Activated B cell treated with CpG ODN at 0.5 μM for 24 hours (primary cell): ENCODE data around the gene CCDC90B. TPM values are rescaled to one million over a fixed set of nuclear protein-coding genes. Genes with fewer than 3 reads are reported as not detected.
A peak's percentile ranks its signal among the peaks of the same experiment; 100 is the strongest.

Experiments used
- ATAC-seq: fragments of 200-7000 bp; cut with Tn5 transposase; one replicate; pipeline ENCODE4 v1.10.0; 2021; ENCODE audit warnings: low read depth, mild to moderate bottlenecking, moderate library complexity
- CTCF ChIA-PET: fragments of 350-600 bp; sonication (Branson Sonifier 250); formaldehyde crosslinking; loops from one replicate; lab custom pipeline; 2021; ENCODE audit warnings: antibody characterized with exemption; lab: Charles Lee
- POLR2A ChIA-PET: fragments of 350-600 bp; sonication (Branson Sonifier 250); formaldehyde crosslinking; loops from one replicate; lab custom pipeline; 2021; ENCODE audit warnings: antibody characterized with exemption; lab: Charles Lee
- DNase-seq: peaks from one replicate; pipeline ENCODE4 v3.0.0; 2022
- H3K27ac Mint-ChIP-seq: one replicate; pipeline ENCODE4 v1.8.0; 2020; ENCODE audit warnings: mixed read lengths
- H3K27me3 Mint-ChIP-seq: one replicate; pipeline ENCODE4 v1.8.0; 2021; ENCODE audit warnings: mixed read lengths
- H3K36me3 Mint-ChIP-seq: one replicate; pipeline ENCODE4 v1.8.0; 2021; ENCODE audit warnings: low read depth, mixed read lengths
- H3K4me1 Mint-ChIP-seq: one replicate; pipeline ENCODE4 v1.8.0; 2021; ENCODE audit warnings: mixed read lengths
- H3K4me3 Mint-ChIP-seq: one replicate; pipeline ENCODE4 v1.8.0; 2020; ENCODE audit warnings: mild to moderate bottlenecking, mixed read lengths
- H3K9me3 Mint-ChIP-seq: one replicate; pipeline ENCODE4 v1.8.0; 2020; ENCODE audit warnings: mixed read lengths
- intact Hi-C: fragments of 100-400 bp; cut with micrococcal nuclease; formaldehyde crosslinking; loops from one replicate; pipeline ENCODE4 v1.15.1; 2024
- total RNA-seq: library from RNA; stranded (reverse); gene quantifications from 2 replicates; pipeline ENCODE4 v1.2.3, GENCODE V29; 2022
- TF ChIP-seq, protein P1 (sequence below): fragments of 200-600 bp; IDR thresholded peaks from one replicate; pipeline ENCODE4 v1.8.0; 2022; ENCODE audit warnings: antibody characterized with exemption, mild to moderate bottlenecking

CCDC90B gene
- total RNA-seq, 1 donor from 2014 or later = 29.2 TPM

DNA sequence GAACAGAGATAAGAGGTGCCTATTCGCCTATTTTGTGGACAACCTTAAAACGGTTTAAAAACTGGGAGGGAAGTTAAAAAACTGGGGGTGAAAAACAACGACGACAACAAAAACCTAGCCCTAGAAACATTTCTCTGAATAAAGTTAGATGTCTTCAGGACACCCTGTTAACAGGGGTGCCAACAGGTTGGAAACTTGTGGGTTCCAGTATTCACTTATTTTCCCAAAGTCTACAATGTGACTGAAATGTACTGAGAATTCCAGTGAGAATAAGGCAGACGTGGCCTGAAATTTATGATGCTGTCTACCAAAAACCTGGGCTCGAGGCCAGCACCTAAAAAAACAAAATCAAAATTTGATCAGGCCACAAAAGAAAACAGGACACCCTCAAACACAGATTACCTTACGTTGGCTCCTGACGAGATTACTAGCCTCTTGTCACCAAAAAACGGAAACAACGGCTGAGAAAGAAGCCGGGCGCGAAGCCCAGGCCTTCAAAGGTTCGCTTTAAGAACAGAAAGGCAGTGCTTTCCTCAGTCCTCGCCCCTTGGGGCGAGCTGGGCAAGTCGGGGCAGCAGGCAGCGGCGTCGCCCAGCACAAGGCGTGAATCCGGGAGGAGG is 906 bp downstream of the CCDC90B start:
- Mint-ChIP-seq H3K4me3 (peak overlapping the region; percentile 99), H3K9me3 (no peaks in the 10 kb centered on the region), H3K36me3 (peaks cover 22% of the 10 kb centered on the region), H3K27me3 (no peaks in the 10 kb centered on the region), H3K4me1 (peaks cover 65% of the 10 kb centered on the region), H3K27ac (peak overlapping the region; percentile 100)
- peak; percentile 38 for ATAC-seq
- intact Hi-C loops = no loop called here
- no peak for DNase-seq
- ChIA-PET POLR2A (interaction anchor here (0.9 to 2.6 kb wide), 13 partner anchors 9 to 440 kb away, joined by 3 to 31 read pairs (median 5); partner anchors contain the start of genes ANKRD42, DDIAS, PCF11 and PRCP), CTCF (interaction anchor here (1.1 to 3.9 kb wide), 2 partner anchors 7 to 439 kb away, joined by 3 to 12 read pairs; no protein-coding TSS in a partner anchor)
- TF ChIP-seq, protein P1, sequence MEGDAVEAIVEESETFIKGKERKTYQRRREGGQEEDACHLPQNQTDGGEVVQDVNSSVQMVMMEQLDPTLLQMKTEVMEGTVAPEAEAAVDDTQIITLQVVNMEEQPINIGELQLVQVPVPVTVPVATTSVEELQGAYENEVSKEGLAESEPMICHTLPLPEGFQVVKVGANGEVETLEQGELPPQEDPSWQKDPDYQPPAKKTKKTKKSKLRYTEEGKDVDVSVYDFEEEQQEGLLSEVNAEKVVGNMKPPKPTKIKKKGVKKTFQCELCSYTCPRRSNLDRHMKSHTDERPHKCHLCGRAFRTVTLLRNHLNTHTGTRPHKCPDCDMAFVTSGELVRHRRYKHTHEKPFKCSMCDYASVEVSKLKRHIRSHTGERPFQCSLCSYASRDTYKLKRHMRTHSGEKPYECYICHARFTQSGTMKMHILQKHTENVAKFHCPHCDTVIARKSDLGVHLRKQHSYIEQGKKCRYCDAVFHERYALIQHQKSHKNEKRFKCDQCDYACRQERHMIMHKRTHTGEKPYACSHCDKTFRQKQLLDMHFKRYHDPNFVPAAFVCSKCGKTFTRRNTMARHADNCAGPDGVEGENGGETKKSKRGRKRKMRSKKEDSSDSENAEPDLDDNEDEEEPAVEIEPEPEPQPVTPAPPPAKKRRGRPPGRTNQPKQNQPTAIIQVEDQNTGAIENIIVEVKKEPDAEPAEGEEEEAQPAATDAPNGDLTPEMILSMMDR = no peak

GRCh38 chr11:83284501-83285150 is 1.5 kb downstream of the CCDC90B start:
- Mint-ChIP-seq H3K27me3 (no peaks in the 10 kb centered on the region), H3K9me3 (no peaks in the 10 kb centered on the region), H3K36me3 (peaks cover 27% of the 10 kb centered on the region), H3K4me3 (peak overlapping the region; percentile 99), H3K4me1 (peaks cover 62% of the 10 kb centered on the region), H3K27ac (peak overlapping the region; percentile 100)
- ATAC-seq (no peak), DNase-seq (no peak)
- intact Hi-C loops = no loop called here
- ChIA-PET CTCF (interaction anchor here (1.1 to 3.9 kb wide), 2 partner anchors 8 to 35 kb away, joined by 6 to 12 read pairs; no protein-coding TSS in a partner anchor), POLR2A (interaction anchor here (2.6 kb wide), 1 partner anchor 384 kb away, joined by 31 read pairs; the partner anchor contains the start of genes DDIAS and PRCP)
- TF ChIP-seq, protein P1 = no peak

DNA sequence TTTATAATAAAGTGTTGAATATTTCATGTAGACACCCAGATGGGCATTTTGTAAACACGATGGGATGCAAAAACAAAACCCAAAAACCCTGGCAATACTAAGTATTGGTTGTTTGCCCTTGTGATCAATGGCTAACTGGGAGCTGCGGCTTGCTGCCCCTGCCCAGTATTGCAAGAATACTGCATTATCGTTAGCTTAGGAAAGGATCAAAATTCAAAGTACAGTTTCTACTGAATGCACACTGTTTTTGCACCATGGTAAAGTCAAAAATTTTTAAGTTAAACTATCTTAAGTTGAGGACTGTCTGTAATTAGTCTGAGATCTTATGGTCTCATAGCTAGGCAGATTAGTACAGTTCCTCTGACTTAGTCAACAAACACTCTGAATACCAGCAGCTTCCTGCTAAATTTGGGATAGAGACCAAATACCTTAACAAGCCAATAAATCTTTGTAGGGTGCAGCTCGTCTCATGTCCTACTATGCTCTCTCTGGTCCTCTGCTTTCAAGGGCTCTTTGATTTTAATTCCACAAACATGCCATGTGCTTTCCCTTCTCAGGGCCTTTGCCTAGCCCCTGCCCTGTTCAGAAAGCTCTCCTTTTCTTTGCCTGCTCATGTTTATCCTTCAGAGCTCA is 4.0 kb downstream of the CCDC90B start:
- H3K4me3 Mint-ChIP-seq = no peak overlapping the region
- ATAC-seq (no peak), DNase-seq (no peak)
- no peaks in the 10 kb centered on the region for H3K27me3 Mint-ChIP-seq
- H3K9me3 Mint-ChIP-seq = no peaks in the 10 kb centered on the region
- H3K36me3 Mint-ChIP-seq = peaks cover 39% of the 10 kb centered on the region
- CTCF ChIA-PET = interaction anchor here (0.8 to 3.9 kb wide), 2 partner anchors 10 to 413 kb away, joined by 3 to 12 read pairs; no protein-coding TSS in a partner anchor
- TF ChIP-seq, protein P1 = no peak
- peaks cover 49% of the 10 kb centered on the region for H3K4me1 Mint-ChIP-seq
- H3K27ac Mint-ChIP-seq = no peak overlapping the region
- intact Hi-C loops = no loop called here
- POLR2A ChIA-PET = no interaction called here

- POLR2A ChIA-PET = no interaction called here
- Mint-ChIP-seq H3K9me3 (no peaks in the 10 kb centered on the region), H3K4me3 (no peak overlapping the region), H3K27ac (no peak overlapping the region), H3K27me3 (no peaks in the 10 kb centered on the region), H3K36me3 (peaks cover 45% of the 10 kb centered on the region), H3K4me1 (peaks cover 37% of the 10 kb centered on the region)
- no peak for DNase-seq
- TF ChIP-seq, protein P1 = no peak
- CTCF ChIA-PET = no interaction called here
- intact Hi-C loops = no loop called here
- ATAC-seq = no peak
Observed at GRCh38 chr11:83280256-83280655, 5.9 kb downstream of the CCDC90B start.

- CTCF ChIA-PET = no interaction called here
- Mint-ChIP-seq H3K9me3 (no peaks in the 10 kb centered on the region), H3K36me3 (peaks cover 58% of the 10 kb centered on the region), H3K27ac (no peak overlapping the region), H3K4me1 (peaks cover 20% of the 10 kb centered on the region), H3K4me3 (no peak overlapping the region), H3K27me3 (no peaks in the 10 kb centered on the region)
- POLR2A ChIA-PET = no interaction called here
- DNase-seq (no peak), ATAC-seq (no peak)
- intact Hi-C loops = no loop called here
- TF ChIP-seq, protein P1 = no peak
Observed at GRCh38 chr11:83278351-83278750, 7.8 kb downstream of the CCDC90B start.
